ENCODE measurements around the gene ITGAX.

ITGAX gene

DNA sequence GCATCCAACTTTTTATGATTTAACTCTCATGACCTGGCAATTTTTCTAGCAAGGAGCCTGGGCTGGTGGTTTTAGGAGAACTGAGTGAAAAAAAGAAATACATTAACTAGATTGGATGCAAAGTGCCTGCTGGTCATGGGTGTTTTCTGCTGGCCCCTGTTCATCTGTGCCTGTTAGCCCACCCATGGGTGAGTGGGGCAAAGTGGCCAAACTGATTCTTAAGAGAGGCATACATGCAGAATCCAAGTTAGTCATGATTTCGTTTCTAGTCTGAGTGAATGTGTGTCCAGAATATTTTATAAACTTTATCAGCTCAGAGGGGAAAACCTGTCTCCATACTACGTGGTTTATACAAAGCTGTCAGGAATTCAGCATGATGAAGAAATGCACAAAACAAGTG is 33.6 kb downstream of the ITGAX start:
- Histone ChIP-seq H3K4me1 (ENCODE audit: control insufficient read depth in 5 of 5, insufficient read depth in 5 of 5, low read length in 5 of 5) (no peaks in the 10 kb centered on the region), H3K27ac (ENCODE audit: low read depth, low read length) (no peak overlapping the region), H3K9me3 (ENCODE audit: control insufficient read depth in 5 of 5, low read length in 5 of 5) (peaks cover 0 to 4% (median 0%) of the 10 kb centered on the region in 5 donors), H3K4me3 (ENCODE audit: low read depth in 1 of 5, low read length in 5 of 5) (no peak overlapping the region), H3K9ac (ENCODE audit: low read length in 5 of 5) (no peak overlapping the region), H3K27me3 (ENCODE audit: control insufficient read depth in 5 of 5, insufficient read depth in 4 of 5, low read length in 5 of 5) (peaks cover 0 to 9% (median 5%) of the 10 kb centered on the region in 5 donors), H3K36me3 (ENCODE audit: control insufficient read depth in 5 of 5, insufficient read depth in 5 of 5, low read length in 5 of 5) (no peaks in the 10 kb centered on the region)

DNA sequence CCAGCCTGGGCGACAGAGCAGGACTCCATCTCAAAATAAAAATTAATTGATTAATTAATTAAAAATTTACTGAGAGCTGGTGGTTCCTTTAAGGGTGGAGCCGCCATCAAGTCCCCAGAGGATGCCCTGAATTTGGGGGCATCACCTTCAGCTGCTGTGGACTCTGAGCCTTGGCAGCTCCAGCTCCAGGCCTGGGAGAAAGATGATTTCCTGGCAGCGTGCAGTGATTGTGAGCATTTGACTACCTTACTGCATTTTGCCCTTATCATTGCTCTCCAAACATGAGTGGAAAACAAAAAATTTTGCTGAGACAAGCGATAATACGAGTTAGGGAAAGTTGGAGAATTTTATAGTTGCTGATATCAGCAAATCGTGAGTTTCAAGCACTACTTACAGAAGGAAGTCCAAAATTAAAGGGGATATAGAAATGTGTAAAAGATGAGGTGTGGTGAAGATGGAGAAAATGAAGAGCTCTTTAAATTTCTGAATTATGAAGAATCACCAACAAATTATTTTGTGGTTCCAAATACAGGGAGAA is 35.6 kb downstream of the ITGAX start:
- Histone ChIP-seq H3K27ac (ENCODE audit: low read depth, low read length) (no peak overlapping the region), H3K9ac (ENCODE audit: low read length in 5 of 5) (no peak overlapping the region), H3K9me3 (ENCODE audit: control insufficient read depth in 5 of 5, low read length in 5 of 5) (no peaks in the 10 kb centered on the region), H3K36me3 (ENCODE audit: control insufficient read depth in 5 of 5, insufficient read depth in 5 of 5, low read length in 5 of 5) (no peaks in the 10 kb centered on the region), H3K4me3 (ENCODE audit: low read depth in 1 of 5, low read length in 5 of 5) (no peak overlapping the region), H3K4me1 (ENCODE audit: control insufficient read depth in 5 of 5, insufficient read depth in 5 of 5, low read length in 5 of 5) (peaks cover 0 to 4% (median 0%) of the 10 kb centered on the region in 5 donors), H3K27me3 (ENCODE audit: control insufficient read depth in 5 of 5, insufficient read depth in 4 of 5, low read length in 5 of 5) (peaks cover 0 to 13% (median 5%) of the 10 kb centered on the region in 5 donors)

DNA sequence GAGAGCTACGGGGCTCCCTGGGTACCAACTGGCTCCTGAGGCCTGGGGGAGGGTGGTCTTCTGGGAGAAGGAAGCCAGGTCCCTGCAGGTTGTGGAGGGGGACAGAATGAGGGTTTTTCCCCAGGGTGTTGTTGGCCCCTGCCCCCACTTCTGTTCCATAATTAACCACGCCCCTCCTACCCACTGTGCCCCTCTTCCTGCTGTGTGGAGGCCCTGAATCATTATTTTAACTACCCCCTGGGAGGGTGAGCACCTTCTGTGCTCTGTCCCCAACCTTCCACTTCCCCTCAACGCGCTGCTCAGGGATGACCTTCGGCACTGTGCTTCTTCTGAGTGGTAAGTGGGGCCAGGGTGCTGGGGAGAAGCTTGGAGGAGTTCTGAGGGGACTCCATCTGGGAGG is 38.1 kb downstream of the ITGAX start, which contains the start of gene ITGAD:
Gene ITGAD, plus strand, starts transcription at position 280 of the 400 bp plus-strand sequence. Its CDS starts 26 bp downstream, at position 306.
- no peak within 1 kb of the TSS for H3K9ac ChIP-seq (ENCODE audit: low read length in 5 of 5)
- peaks cover 0 to 18% (median 0%) of the 10 kb centered on the region in 5 donors for H3K4me1 ChIP-seq (ENCODE audit: control insufficient read depth in 5 of 5, insufficient read depth in 5 of 5, low read length in 5 of 5)
- H3K9me3 ChIP-seq (ENCODE audit: control insufficient read depth in 5 of 5, low read length in 5 of 5): no peaks in the 10 kb centered on the region
- H3K36me3 ChIP-seq (ENCODE audit: control insufficient read depth in 5 of 5, insufficient read depth in 5 of 5, low read length in 5 of 5): no peaks in the 10 kb centered on the region
- H3K27me3 ChIP-seq (ENCODE audit: control insufficient read depth in 5 of 5, insufficient read depth in 4 of 5, low read length in 5 of 5): peaks cover 0 to 9% (median 5%) of the 10 kb centered on the region in 5 donors
- H3K4me3 ChIP-seq (ENCODE audit: low read depth in 1 of 5, low read length in 5 of 5): no peak within 1 kb of the TSS
- H3K27ac ChIP-seq (ENCODE audit: low read depth, low read length): no peak within 1 kb of the TSS

DNA sequence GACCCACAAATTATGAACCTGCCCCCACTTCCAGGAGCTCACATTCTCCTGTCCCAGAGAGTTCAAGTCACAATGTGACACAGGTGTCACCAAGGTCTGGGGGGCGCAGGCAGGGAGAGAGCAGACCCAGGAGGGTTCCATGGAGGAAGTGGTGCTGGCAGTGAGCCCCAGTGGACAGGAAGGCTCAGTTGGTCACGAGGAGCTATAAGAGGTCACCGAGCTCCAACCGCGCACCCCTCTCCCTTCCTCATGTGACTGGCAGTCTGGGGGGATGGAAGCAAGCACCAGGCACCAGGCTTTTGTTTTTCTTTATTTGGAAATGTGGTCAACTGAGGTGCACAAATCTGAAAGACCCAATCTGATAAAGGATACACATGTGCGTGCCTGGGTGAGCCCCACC is 40.7 kb downstream of the ITGAX start:
- Histone ChIP-seq H3K4me1 (ENCODE audit: control insufficient read depth in 5 of 5, insufficient read depth in 5 of 5, low read length in 5 of 5) (peaks cover 0 to 18% (median 0%) of the 10 kb centered on the region in 5 donors), H3K27ac (ENCODE audit: low read depth, low read length) (no peak overlapping the region), H3K36me3 (ENCODE audit: control insufficient read depth in 5 of 5, insufficient read depth in 5 of 5, low read length in 5 of 5) (no peaks in the 10 kb centered on the region), H3K27me3 (ENCODE audit: control insufficient read depth in 5 of 5, insufficient read depth in 4 of 5, low read length in 5 of 5) (peaks cover 0 to 9% (median 5%) of the 10 kb centered on the region in 5 donors), H3K9ac (ENCODE audit: low read length in 5 of 5) (no peak overlapping the region), H3K4me3 (ENCODE audit: low read depth in 1 of 5, low read length in 5 of 5) (no peak overlapping the region), H3K9me3 (ENCODE audit: control insufficient read depth in 5 of 5, low read length in 5 of 5) (peaks cover 0 to 14% (median 9%) of the 10 kb centered on the region in 5 donors)

DNA sequence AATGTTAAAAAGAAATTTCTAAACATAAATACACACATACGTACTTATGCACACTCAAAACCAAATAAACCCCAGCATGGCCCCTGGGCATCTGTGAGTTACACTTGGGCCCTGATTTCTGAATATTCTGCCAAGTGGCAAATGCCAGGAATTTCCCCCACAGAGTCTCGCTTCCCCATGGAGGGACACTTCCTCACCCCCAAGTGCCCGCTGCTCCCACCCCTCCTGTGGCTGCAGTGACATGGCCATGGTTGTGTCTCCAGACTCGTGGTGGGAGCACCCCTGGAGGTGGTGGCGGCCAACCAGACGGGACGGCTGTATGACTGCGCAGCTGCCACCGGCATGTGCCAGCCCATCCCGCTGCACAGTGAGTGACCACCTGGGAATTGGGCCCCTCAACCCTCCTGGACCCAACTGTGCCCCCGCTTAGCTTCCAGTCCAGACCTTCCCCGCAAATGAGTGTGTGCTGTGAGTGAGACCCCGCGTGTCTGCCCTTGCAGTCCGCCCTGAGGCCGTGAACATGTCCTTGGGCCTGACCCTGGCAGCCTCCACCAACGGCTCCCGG is 42.2 kb downstream of the ITGAX start:
- H3K27ac ChIP-seq (ENCODE audit: low read depth, low read length): no peak overlapping the region
- no peaks in the 10 kb centered on the region for H3K36me3 ChIP-seq (ENCODE audit: control insufficient read depth in 5 of 5, insufficient read depth in 5 of 5, low read length in 5 of 5)
- H3K9ac ChIP-seq (ENCODE audit: low read length in 5 of 5): no peak overlapping the region
- H3K9me3 ChIP-seq (ENCODE audit: control insufficient read depth in 5 of 5, low read length in 5 of 5): peaks cover 0 to 14% (median 9%) of the 10 kb centered on the region in 5 donors
- H3K4me1 ChIP-seq (ENCODE audit: control insufficient read depth in 5 of 5, insufficient read depth in 5 of 5, low read length in 5 of 5): peaks cover 0 to 18% (median 0%) of the 10 kb centered on the region in 5 donors
- H3K27me3 ChIP-seq (ENCODE audit: control insufficient read depth in 5 of 5, insufficient read depth in 4 of 5, low read length in 5 of 5): peaks cover 0 to 9% (median 5%) of the 10 kb centered on the region in 5 donors
- no peak overlapping the region for H3K4me3 ChIP-seq (ENCODE audit: low read depth in 1 of 5, low read length in 5 of 5)

DNA sequence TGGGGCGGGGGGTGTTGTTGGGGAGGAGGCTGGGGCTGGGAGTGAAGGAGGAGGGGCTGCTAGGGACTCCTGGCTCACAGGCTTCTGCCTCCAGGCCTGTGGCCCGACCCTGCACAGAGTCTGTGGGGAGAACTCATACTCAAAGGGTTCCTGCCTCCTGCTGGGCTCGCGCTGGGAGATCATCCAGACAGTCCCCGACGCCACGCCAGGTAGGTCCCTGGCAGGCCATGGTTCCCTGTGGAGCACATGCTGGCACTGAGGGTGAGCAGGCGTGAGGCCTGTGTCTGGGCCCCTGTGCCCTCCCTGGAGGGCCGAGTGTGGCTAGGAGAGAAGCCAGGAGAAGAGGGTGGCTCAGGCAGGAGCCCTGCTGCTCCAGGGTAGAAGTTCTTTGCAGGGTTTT is 42.7 kb downstream of the ITGAX start:
- Histone ChIP-seq H3K9ac (ENCODE audit: low read length in 5 of 5) (no peak overlapping the region), H3K27ac (ENCODE audit: low read depth, low read length) (no peak overlapping the region), H3K36me3 (ENCODE audit: control insufficient read depth in 5 of 5, insufficient read depth in 5 of 5, low read length in 5 of 5) (no peaks in the 10 kb centered on the region), H3K4me3 (ENCODE audit: low read depth in 1 of 5, low read length in 5 of 5) (no peak overlapping the region), H3K4me1 (ENCODE audit: control insufficient read depth in 5 of 5, insufficient read depth in 5 of 5, low read length in 5 of 5) (peaks cover 0 to 18% (median 0%) of the 10 kb centered on the region in 5 donors), H3K9me3 (ENCODE audit: control insufficient read depth in 5 of 5, low read length in 5 of 5) (peaks cover 0 to 14% (median 9%) of the 10 kb centered on the region in 5 donors), H3K27me3 (ENCODE audit: control insufficient read depth in 5 of 5, insufficient read depth in 4 of 5, low read length in 5 of 5) (peaks cover 0 to 9% (median 5%) of the 10 kb centered on the region in 5 donors)

DNA sequence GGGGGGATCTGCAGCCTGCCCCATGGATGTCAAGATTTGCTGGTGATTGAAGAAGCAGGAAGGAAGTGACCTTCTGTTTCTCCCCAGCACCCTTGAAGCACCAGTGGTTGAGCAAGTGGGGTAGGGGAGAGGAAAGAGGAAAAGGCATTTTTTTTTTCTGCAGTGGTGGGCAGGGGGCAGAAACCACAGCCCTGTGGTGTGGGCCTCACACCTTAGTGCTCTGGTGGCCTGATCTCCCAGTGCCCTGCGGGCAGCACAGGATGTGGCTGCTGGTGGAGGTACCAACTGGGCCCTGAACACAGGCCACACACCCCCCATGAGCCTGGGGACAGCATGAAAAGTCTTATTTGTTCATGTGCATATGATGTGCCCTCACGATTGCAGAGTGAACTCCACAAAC is 45.2 kb downstream of the ITGAX start:
- peaks cover 0 to 3% (median 0%) of the 10 kb centered on the region in 5 donors for H3K27me3 ChIP-seq (ENCODE audit: control insufficient read depth in 5 of 5, insufficient read depth in 4 of 5, low read length in 5 of 5)
- H3K27ac ChIP-seq (ENCODE audit: low read depth, low read length): no peak overlapping the region
- H3K9me3 ChIP-seq (ENCODE audit: control insufficient read depth in 5 of 5, low read length in 5 of 5): peaks cover 0 to 14% (median 9%) of the 10 kb centered on the region in 5 donors
- H3K36me3 ChIP-seq (ENCODE audit: control insufficient read depth in 5 of 5, insufficient read depth in 5 of 5, low read length in 5 of 5): no peaks in the 10 kb centered on the region
- no peak overlapping the region for H3K9ac ChIP-seq (ENCODE audit: low read length in 5 of 5)
- no peak overlapping the region for H3K4me3 ChIP-seq (ENCODE audit: low read depth in 1 of 5, low read length in 5 of 5)
- peaks cover 0 to 24% (median 9%) of the 10 kb centered on the region in 5 donors for H3K4me1 ChIP-seq (ENCODE audit: control insufficient read depth in 5 of 5, insufficient read depth in 5 of 5, low read length in 5 of 5)

DNA sequence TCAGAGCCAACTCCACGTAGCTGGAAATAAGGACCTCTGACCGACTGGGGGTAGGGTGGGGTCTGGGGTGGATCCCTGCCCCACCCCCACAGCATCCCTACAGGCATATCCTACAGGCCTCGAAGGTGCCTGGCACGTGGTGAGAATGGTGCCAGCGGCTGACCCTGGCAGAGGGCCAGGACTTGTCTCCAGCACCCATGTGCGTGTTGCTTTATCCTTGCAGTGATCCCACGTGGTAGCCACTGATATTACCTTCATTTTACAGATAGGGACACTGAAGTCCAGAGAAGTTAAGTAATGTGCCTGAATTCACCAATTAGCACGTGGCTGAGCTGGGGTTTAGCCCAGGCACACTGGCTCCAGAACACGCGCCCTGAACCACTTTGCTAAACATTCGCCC is 46.5 kb downstream of the ITGAX start:
- H3K9ac ChIP-seq (ENCODE audit: low read length in 5 of 5): no peak overlapping the region
- no peaks in the 10 kb centered on the region for H3K36me3 ChIP-seq (ENCODE audit: control insufficient read depth in 5 of 5, insufficient read depth in 5 of 5, low read length in 5 of 5)
- peaks cover 0 to 3% (median under 1%) of the 10 kb centered on the region in 5 donors for H3K27me3 ChIP-seq (ENCODE audit: control insufficient read depth in 5 of 5, insufficient read depth in 4 of 5, low read length in 5 of 5)
- H3K27ac ChIP-seq (ENCODE audit: low read depth, low read length): no peak overlapping the region
- peaks cover 0 to 12% (median 9%) of the 10 kb centered on the region in 5 donors for H3K4me1 ChIP-seq (ENCODE audit: control insufficient read depth in 5 of 5, insufficient read depth in 5 of 5, low read length in 5 of 5)
- no peak overlapping the region for H3K4me3 ChIP-seq (ENCODE audit: low read depth in 1 of 5, low read length in 5 of 5)
- H3K9me3 ChIP-seq (ENCODE audit: control insufficient read depth in 5 of 5, low read length in 5 of 5): peaks cover 0 to 14% (median 9%) of the 10 kb centered on the region in 5 donors

DNA sequence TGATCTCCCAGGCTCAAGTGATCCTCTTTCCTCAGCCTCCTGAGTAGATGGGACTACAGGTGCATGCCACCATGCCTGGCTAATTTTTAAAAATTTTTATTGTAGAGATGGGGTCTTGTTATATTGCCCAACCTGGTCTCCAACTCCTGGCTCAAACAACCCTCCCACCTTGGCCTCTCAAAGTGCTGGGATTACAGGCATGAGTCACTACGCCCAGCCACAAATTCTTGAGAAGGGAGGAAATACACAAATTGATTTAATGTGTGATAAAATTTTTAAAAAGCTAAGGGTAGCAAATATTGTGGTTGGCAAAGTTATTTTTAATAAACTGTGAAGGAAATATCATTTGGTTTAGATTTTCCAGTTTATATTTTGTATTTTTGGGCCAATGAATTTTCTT is 47.7 kb downstream of the ITGAX start:
- Histone ChIP-seq H3K36me3 (ENCODE audit: control insufficient read depth in 5 of 5, insufficient read depth in 5 of 5, low read length in 5 of 5) (no peaks in the 10 kb centered on the region), H3K27ac (ENCODE audit: low read depth, low read length) (no peak overlapping the region), H3K27me3 (ENCODE audit: control insufficient read depth in 5 of 5, insufficient read depth in 4 of 5, low read length in 5 of 5) (peaks cover 0 to 4% (median 0%) of the 10 kb centered on the region in 5 donors), H3K9me3 (ENCODE audit: control insufficient read depth in 5 of 5, low read length in 5 of 5) (peaks cover 0 to 14% (median 9%) of the 10 kb centered on the region in 5 donors), H3K4me1 (ENCODE audit: control insufficient read depth in 5 of 5, insufficient read depth in 5 of 5, low read length in 5 of 5) (peaks cover 0 to 11% (median 7%) of the 10 kb centered on the region in 5 donors), H3K4me3 (ENCODE audit: low read depth in 1 of 5, low read length in 5 of 5) (no peak overlapping the region), H3K9ac (ENCODE audit: low read length in 5 of 5) (no peak overlapping the region)

DNA sequence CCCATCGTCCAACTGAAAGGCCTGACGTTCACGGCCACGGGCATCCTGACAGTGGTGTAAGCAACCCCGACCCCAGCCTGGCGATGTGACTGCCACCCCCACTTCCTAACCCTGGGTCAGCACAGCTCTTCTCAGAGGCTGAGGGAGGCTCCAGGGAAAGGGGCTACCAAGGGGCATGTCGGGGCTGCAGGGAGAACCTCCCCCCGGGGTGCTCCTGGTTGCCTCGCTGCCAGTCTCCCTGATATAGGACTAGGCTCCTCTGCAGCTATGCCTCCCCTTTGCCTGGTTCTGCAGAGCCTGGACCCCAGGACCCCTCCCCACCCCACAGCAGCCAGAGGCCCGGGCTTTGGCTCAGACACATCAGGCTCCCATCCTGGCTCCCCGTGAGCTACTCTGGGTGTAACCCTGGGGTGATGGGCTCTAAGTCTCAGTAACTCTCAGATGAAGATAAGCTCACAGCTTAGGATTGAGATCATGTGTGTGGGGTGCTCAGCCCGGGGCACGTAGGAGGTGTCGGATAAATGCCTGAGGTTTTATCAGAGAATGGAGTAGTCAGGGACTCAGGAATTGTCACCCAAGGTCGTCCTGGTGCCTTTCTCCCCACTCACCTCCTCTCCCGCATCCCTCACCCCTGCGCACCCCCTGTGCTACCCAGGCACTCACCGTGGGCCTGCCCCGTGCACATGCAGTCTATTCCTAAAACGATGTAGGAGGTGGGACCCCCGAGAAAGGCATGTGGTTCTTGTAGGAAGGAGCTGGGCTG is 48.8 kb downstream of the ITGAX start:
- Histone ChIP-seq H3K27ac (ENCODE audit: low read depth, low read length) (no peak overlapping the region), H3K36me3 (ENCODE audit: control insufficient read depth in 5 of 5, insufficient read depth in 5 of 5, low read length in 5 of 5) (no peaks in the 10 kb centered on the region), H3K9ac (ENCODE audit: low read length in 5 of 5) (peak overlapping the region in 3 of 5 donors; percentile 10 to 48 (median 43)), H3K27me3 (ENCODE audit: control insufficient read depth in 5 of 5, insufficient read depth in 4 of 5, low read length in 5 of 5) (peaks cover 0 to 4% (median 0%) of the 10 kb centered on the region in 5 donors), H3K4me1 (ENCODE audit: control insufficient read depth in 5 of 5, insufficient read depth in 5 of 5, low read length in 5 of 5) (peaks cover 0 to 11% (median 7%) of the 10 kb centered on the region in 5 donors), H3K4me3 (ENCODE audit: low read depth in 1 of 5, low read length in 5 of 5) (peak overlapping the region; percentile 18 to 74 (median 47)), H3K9me3 (ENCODE audit: control insufficient read depth in 5 of 5, low read length in 5 of 5) (peaks cover 0 to 14% (median 9%) of the 10 kb centered on the region in 5 donors)
